Measurements from ENCODE around the gene SLC39A11. TPM values are rescaled to one million over a fixed set of nuclear protein-coding genes. Genes with fewer than 3 reads are reported as not detected.
A peak's percentile ranks its signal among the peaks of the same experiment; 100 is the strongest.

Gene SLC39A11
- total and polyA plus RNA-seq, 2 of the 13 experiments (the other 11 are each of a cell fraction or from before 2014, with no cell fraction given) = 17.2 to 31.5 TPM

DNA sequence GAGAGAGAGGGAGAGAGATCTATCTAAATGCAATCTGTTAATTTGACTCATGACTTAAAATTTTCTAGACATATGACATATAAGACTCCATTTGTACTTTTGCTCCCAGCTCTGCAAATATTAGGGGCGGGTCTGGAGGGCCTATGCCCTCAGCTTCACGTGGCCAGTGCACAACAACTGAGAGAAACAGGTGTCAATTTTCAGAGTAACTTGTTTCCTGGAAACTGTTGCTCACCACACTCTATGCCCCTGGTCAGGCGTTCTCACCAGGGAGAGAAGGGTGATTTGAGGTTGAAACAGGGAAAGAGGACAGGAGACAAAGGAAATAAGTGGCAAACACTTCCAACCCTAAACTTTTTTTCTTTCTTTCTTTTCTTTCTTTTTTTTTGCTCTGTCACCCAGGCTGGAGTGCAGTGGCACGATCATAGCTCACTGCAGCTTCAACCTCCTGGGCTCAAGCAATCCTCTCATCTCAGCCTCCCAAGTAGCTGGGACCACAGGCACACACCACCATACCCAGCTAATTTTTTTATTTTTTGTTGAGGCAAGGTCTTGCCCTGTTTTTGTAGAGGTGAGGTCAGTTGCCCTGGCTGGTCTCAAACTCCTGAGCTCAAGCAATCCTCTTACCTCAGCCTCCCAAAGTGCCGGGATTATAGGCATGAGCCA, 270.0 kb downstream of the SLC39A11 start (continued):
- TF ChIP-seq, protein P1, sequence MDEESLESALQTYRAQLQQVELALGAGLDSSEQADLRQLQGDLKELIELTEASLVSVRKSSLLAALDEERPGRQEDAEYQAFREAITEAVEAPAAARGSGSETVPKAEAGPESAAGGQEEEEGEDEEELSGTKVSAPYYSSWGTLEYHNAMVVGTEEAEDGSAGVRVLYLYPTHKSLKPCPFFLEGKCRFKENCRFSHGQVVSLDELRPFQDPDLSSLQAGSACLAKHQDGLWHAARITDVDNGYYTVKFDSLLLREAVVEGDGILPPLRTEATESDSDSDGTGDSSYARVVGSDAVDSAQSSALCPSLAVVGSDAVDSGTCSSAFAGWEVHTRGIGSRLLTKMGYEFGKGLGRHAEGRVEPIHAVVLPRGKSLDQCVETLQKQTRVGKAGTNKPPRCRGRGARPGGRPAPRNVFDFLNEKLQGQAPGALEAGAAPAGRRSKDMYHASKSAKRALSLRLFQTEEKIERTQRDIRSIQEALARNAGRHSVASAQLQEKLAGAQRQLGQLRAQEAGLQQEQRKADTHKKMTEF (CRISPR knock-in tag; IDR thresholded peaks at IDR 0.05) = peak; percentile 75; the same call in 1 of the 2 replicates
- TF ChIP-seq RFXAP (CRISPR knock-in tag; IDR thresholded peaks at IDR 0.05; ENCODE audit: borderline replicate concordance) (no peak), SOX13 (IDR thresholded peaks at IDR 0.05) (no peak), SOX13 (CRISPR knock-in tag; conservative IDR thresholded peaks at IDR 0.05 in 1 of 2, IDR thresholded peaks at IDR 0.05 in 1 of 2) (peak in 1 of 2 experiments; percentile 69; a peak in 1 of 4 replicates), ZNF253 (CRISPR knock-in tag; IDR thresholded peaks at IDR 0.05; ENCODE audit: borderline replicate concordance) (no peak), NCOA2 (CRISPR knock-in tag; IDR thresholded peaks at IDR 0.05) (peak; percentile 47; the same call in 1 of the 2 replicates), SUZ12 (IDR thresholded peaks at IDR 0.05; ENCODE audit: low read depth, low read length) (no peak), NKX3-1 (CRISPR knock-in tag; IDR thresholded peaks at IDR 0.05) (no peak), FOSL2 (CRISPR knock-in tag; IDR thresholded peaks at IDR 0.05) (peak; percentile 89), CENPX (CRISPR knock-in tag; IDR thresholded peaks at IDR 0.05) (no peak), SNAPC2 (CRISPR knock-in tag; IDR thresholded peaks at IDR 0.05) (no peak), THYN1 (CRISPR knock-in tag; IDR thresholded peaks at IDR 0.05; ENCODE audit: borderline replicate concordance, low read depth) (no peak), RFX3 (CRISPR knock-in tag; IDR thresholded peaks at IDR 0.05) (peak; percentile 47; the same call in 1 of the 2 replicates), ZNF292 (CRISPR knock-in tag; IDR thresholded peaks at IDR 0.05; ENCODE audit: borderline replicate concordance, low read depth) (no peak)
- TF ChIP-seq, protein P2, sequence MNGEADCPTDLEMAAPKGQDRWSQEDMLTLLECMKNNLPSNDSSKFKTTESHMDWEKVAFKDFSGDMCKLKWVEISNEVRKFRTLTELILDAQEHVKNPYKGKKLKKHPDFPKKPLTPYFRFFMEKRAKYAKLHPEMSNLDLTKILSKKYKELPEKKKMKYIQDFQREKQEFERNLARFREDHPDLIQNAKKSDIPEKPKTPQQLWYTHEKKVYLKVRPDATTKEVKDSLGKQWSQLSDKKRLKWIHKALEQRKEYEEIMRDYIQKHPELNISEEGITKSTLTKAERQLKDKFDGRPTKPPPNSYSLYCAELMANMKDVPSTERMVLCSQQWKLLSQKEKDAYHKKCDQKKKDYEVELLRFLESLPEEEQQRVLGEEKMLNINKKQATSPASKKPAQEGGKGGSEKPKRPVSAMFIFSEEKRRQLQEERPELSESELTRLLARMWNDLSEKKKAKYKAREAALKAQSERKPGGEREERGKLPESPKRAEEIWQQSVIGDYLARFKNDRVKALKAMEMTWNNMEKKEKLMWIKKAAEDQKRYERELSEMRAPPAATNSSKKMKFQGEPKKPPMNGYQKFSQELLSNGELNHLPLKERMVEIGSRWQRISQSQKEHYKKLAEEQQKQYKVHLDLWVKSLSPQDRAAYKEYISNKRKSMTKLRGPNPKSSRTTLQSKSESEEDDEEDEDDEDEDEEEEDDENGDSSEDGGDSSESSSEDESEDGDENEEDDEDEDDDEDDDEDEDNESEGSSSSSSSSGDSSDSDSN (CRISPR knock-in tag; IDR thresholded peaks at IDR 0.05) = no peak
- TF ChIP-seq, protein P3, sequence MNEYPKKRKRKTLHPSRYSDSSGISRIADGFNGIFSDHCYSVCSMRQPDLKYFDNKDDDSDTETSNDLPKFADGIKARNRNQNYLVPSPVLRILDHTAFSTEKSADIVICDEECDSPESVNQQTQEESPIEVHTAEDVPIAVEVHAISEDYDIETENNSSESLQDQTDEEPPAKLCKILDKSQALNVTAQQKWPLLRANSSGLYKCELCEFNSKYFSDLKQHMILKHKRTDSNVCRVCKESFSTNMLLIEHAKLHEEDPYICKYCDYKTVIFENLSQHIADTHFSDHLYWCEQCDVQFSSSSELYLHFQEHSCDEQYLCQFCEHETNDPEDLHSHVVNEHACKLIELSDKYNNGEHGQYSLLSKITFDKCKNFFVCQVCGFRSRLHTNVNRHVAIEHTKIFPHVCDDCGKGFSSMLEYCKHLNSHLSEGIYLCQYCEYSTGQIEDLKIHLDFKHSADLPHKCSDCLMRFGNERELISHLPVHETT (CRISPR knock-in tag; conservative IDR thresholded peaks at IDR 0.05) = no peak
- TF ChIP-seq, protein P4, sequence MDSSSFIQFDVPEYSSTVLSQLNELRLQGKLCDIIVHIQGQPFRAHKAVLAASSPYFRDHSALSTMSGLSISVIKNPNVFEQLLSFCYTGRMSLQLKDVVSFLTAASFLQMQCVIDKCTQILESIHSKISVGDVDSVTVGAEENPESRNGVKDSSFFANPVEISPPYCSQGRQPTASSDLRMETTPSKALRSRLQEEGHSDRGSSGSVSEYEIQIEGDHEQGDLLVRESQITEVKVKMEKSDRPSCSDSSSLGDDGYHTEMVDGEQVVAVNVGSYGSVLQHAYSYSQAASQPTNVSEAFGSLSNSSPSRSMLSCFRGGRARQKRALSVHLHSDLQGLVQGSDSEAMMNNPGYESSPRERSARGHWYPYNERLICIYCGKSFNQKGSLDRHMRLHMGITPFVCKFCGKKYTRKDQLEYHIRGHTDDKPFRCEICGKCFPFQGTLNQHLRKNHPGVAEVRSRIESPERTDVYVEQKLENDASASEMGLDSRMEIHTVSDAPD (CRISPR knock-in tag; IDR thresholded peaks at IDR 0.05) = no peak
- TF ChIP-seq, protein P5, sequence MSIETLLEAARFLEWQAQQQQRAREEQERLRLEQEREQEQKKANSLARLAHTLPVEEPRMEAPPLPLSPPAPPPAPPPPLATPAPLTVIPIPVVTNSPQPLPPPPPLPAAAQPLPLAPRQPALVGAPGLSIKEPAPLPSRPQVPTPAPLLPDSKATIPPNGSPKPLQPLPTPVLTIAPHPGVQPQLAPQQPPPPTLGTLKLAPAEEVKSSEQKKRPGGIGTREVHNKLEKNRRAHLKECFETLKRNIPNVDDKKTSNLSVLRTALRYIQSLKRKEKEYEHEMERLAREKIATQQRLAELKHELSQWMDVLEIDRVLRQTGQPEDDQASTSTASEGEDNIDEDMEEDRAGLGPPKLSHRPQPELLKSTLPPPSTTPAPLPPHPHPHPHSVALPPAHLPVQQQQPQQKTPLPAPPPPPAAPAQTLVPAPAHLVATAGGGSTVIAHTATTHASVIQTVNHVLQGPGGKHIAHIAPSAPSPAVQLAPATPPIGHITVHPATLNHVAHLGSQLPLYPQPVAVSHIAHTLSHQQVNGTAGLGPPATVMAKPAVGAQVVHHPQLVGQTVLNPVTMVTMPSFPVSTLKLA (IDR thresholded peaks at IDR 0.05) = peak; percentile 93

All from HepG2 (cell line).